H9 (cell line): ENCODE results near the gene MRPL14. TPM values are rescaled to one million over a fixed set of nuclear protein-coding genes. Genes with fewer than 3 reads are reported as not detected.

Source experiments
- DNase-seq: peaks from one replicate; pipeline ENCODE4 v3.0.0-alpha.2; 2017
- H2AFZ ChIP-seq: one replicate; pipeline ENCODE4 v1.6.1; 2013; ENCODE audit warnings: mild to moderate bottlenecking, low read length, control low read depth, moderate library complexity
- H2AK5ac ChIP-seq: 2 replicates; pipeline ENCODE4 v1.6.1; 2013; ENCODE audit warnings: low read length, control low read depth, mixed read lengths; ENCODE audit not compliant: insufficient read length
- H2BK120ac ChIP-seq: one replicate; pipeline ENCODE4 v1.6.1; 2013; ENCODE audit warnings: low read depth, mild to moderate bottlenecking, low read length, control low read depth, inconsistent platforms; ENCODE audit not compliant: poor library complexity, severe bottlenecking
- H2BK12ac ChIP-seq: 2 replicates; pipeline ENCODE4 v1.6.1; 2013; ENCODE audit warnings: low read length, control low read depth, mixed read lengths, low read depth; ENCODE audit not compliant: insufficient read length
- H2BK15ac ChIP-seq: 2 replicates; pipeline ENCODE4 v1.6.1; 2013; ENCODE audit warnings: low read depth, low read length, control low read depth
- H2BK20ac ChIP-seq: one replicate; pipeline ENCODE4 v1.6.1; 2013; ENCODE audit warnings: low read depth, mild to moderate bottlenecking, low read length, control low read depth, inconsistent platforms; ENCODE audit not compliant: poor library complexity, severe bottlenecking
- H2BK5ac ChIP-seq: 2 replicates; pipeline ENCODE4 v1.6.1; 2013; ENCODE audit warnings: low read length, control low read depth, mixed read lengths; ENCODE audit not compliant: insufficient read length
- H3K14ac ChIP-seq: 2 replicates; pipeline ENCODE4 v1.6.1; 2013; ENCODE audit warnings: low read length, control low read depth; ENCODE audit not compliant: insufficient read depth
- H3K18ac ChIP-seq: 2 replicates; pipeline ENCODE4 v1.6.1; 2013; ENCODE audit warnings: low read depth, mild to moderate bottlenecking, mixed read lengths, low read length, control low read depth; ENCODE audit not compliant: insufficient read length
- H3K23ac ChIP-seq: 2 replicates; pipeline ENCODE4 v1.6.1; 2013; ENCODE audit warnings: low read length, control low read depth, mixed read lengths, low read depth; ENCODE audit not compliant: insufficient read length
- H3K23me2 ChIP-seq: 2 replicates; pipeline ENCODE4 v1.6.1; 2013; ENCODE audit warnings: low read depth, mild to moderate bottlenecking, mixed read lengths, low read length, control low read depth; ENCODE audit not compliant: insufficient read length, poor library complexity, severe bottlenecking
- H3K27ac ChIP-seq: 2 replicates; pipeline ENCODE4 v1.5.1; 2013; ENCODE audit warnings: low read length, control low read depth, mixed read lengths, low read depth; ENCODE audit not compliant: insufficient read length
- H3K27me3 ChIP-seq: 2 replicates; pipeline ENCODE4 v1.6.1; 2013; ENCODE audit warnings: low read length, control low read depth, inconsistent platforms; ENCODE audit not compliant: insufficient read depth
- H3K4ac ChIP-seq: 2 replicates; pipeline ENCODE4 v1.6.1; 2013; ENCODE audit warnings: low read depth, mild to moderate bottlenecking, control low read depth, inconsistent platforms, low read length, moderate library complexity
- H3K4me1 ChIP-seq: 2 replicates; pipeline ENCODE4 v1.6.1; 2013; ENCODE audit warnings: low read length, control low read depth, inconsistent platforms; ENCODE audit not compliant: insufficient read depth
- H3K4me2 ChIP-seq: 2 replicates; pipeline ENCODE4 v1.6.1; 2013; ENCODE audit warnings: low read length, control low read depth, mixed read lengths; ENCODE audit not compliant: insufficient read length, insufficient read depth
- H3K56ac ChIP-seq: 2 replicates; pipeline ENCODE4 v1.6.1; 2013; ENCODE audit warnings: low read depth, mild to moderate bottlenecking, mixed read lengths, low read length, control low read depth; ENCODE audit not compliant: insufficient read length
- H3K79me1 ChIP-seq: 2 replicates; pipeline ENCODE4 v1.6.1; 2013; ENCODE audit warnings: low read depth, mild to moderate bottlenecking, moderate library complexity, low read length, control low read depth, inconsistent platforms; ENCODE audit not compliant: insufficient read depth, poor library complexity, severe bottlenecking
- H3K79me2 ChIP-seq: 2 replicates; pipeline ENCODE4 v1.6.1; 2013; ENCODE audit warnings: low read length, control low read depth, inconsistent platforms; ENCODE audit not compliant: insufficient read depth
- H3K9ac ChIP-seq: 2 replicates; pipeline ENCODE4 v1.6.1; 2013; ENCODE audit warnings: low read length, control low read depth, mixed read lengths; ENCODE audit not compliant: insufficient read length; ENCODE audit errors: extremely low read depth
- H3K9me3 ChIP-seq: one replicate; pipeline ENCODE4 v1.6.1; 2013; ENCODE audit warnings: low read depth, low read length, inconsistent platforms; ENCODE audit not compliant: control insufficient read depth
- H3T11ph ChIP-seq: one replicate; pipeline ENCODE4 v1.6.1; 2013; ENCODE audit warnings: mild to moderate bottlenecking, low read length, control low read depth, inconsistent platforms
- H4K20me1 ChIP-seq: one replicate; pipeline ENCODE4 v1.6.1; 2013; ENCODE audit not compliant: control insufficient read depth, insufficient read length, insufficient read depth
- H4K5ac ChIP-seq: 2 replicates; pipeline ENCODE4 v1.6.1; 2013; ENCODE audit warnings: low read depth, mild to moderate bottlenecking, mixed read lengths, low read length, control low read depth; ENCODE audit not compliant: insufficient read length
- H4K8ac ChIP-seq: replicated peaks from 2 replicates; pipeline ENCODE4 v1.6.1; 2013; ENCODE audit warnings: low read length, control low read depth, mixed read lengths, low read depth; ENCODE audit not compliant: insufficient read length
- H4K91ac ChIP-seq: 2 replicates; pipeline ENCODE4 v1.6.1; 2013; ENCODE audit warnings: low read depth, mild to moderate bottlenecking, moderate library complexity, mixed read lengths, low read length, control low read depth; ENCODE audit not compliant: insufficient read length
- H3K27ac Mint-ChIP-seq, 3 experiments: 2 replicates in 2 of 3; 3 replicates in 1 of 3; pipeline ENCODE4 v1.8.0; 2020 to 2021; ENCODE audit warnings: mixed read lengths in 3 of 3, mild to moderate bottlenecking in 1 of 3, moderate library complexity in 1 of 3
- H3K27me3 Mint-ChIP-seq: 2 replicates; pipeline ENCODE4 v1.8.0; 2021; ENCODE audit warnings: low read depth, mild to moderate bottlenecking, moderate library complexity, mixed read lengths
- H3K36me3 Mint-ChIP-seq, 3 experiments: 2 replicates in 2 of 3; 3 replicates in 1 of 3; pipeline ENCODE4 v1.8.0; 2020 to 2021; ENCODE audit warnings: low read depth in 3 of 3, mixed read lengths in 3 of 3; ENCODE audit not compliant: insufficient read depth in 1 of 3
- H3K4me1 Mint-ChIP-seq, 2 experiments: 2 replicates each; pipeline ENCODE4 v1.8.0; 2020; ENCODE audit warnings: mixed read lengths in 2 of 2
- H3K4me3 Mint-ChIP-seq, 2 experiments: 2 replicates in 1 of 2; 3 replicates in 1 of 2; pipeline ENCODE4 v1.8.0; 2020 to 2021; ENCODE audit warnings: mild to moderate bottlenecking in 2 of 2, mixed read lengths in 2 of 2, moderate library complexity in 1 of 2
- H3K9me3 Mint-ChIP-seq, 2 experiments: 2 replicates in 1 of 2; 3 replicates in 1 of 2; pipeline ENCODE4 v1.8.0; 2020; ENCODE audit warnings: mild to moderate bottlenecking in 2 of 2, mixed read lengths in 2 of 2, moderate library complexity in 1 of 2
- CTCF ChIP-seq: fragments of 200-600 bp; sonication (generic); conservative IDR thresholded peaks from 3 replicates; pipeline ENCODE4 v1.8.0; 2021; ENCODE audit warnings: antibody characterized with exemption, mild to moderate bottlenecking
- WGBS: extraction: QIAGEN DNeasy Blood & Tissue Kit; methylation state at CpG from one replicate; pipeline ENCODE4 v1.1.7; 2013; ENCODE audit warnings: missing lambda C conversion rate, low lambda C conversion rate, mixed read lengths; ENCODE audit not compliant: insufficient read length; ENCODE audit errors: extremely low coverage; 5-methylcytosine and 5-hydroxymethylcytosine counted together
- total RNA-seq: library from RNA; stranded (reverse); gene quantifications from 2 replicates; pipeline ENCODE4 v1.2.1, GENCODE V29; 2021

The MRPL14 gene
- total RNA-seq, 1 experiment from 2014 or later: 80.1 TPM

GRCh38 chr6:44072452-44072958 is 54.7 kb downstream of the MRPL14 start:
- Histone ChIP-seq H3K23ac (no peak overlapping the region), H4K91ac (no peak overlapping the region), H3K4me1 (peaks cover 8% of the 10 kb centered on the region; the same call in 1 of the 2 replicates), H3K27ac (no peak overlapping the region), H3K56ac (no peak overlapping the region), H3K23me2 (peaks cover 9% of the 10 kb centered on the region), H3K18ac (no peak overlapping the region), H3K4ac (no peak overlapping the region), H2AK5ac (no peak overlapping the region), H3T11ph (no peak overlapping the region), H3K27me3 (no peaks in the 10 kb centered on the region), H4K20me1 (no peaks in the 10 kb centered on the region), H2BK12ac (no peak overlapping the region), H3K9ac (no peak overlapping the region), H4K8ac (no peak overlapping the region), H3K79me2 (no peaks in the 10 kb centered on the region), H2BK120ac (no peak overlapping the region), H3K9me3 (no peaks in the 10 kb centered on the region), H2AFZ (no peak overlapping the region), H4K5ac (no peak overlapping the region), H3K79me1 (no peaks in the 10 kb centered on the region), H3K4me2 (peak overlapping the region; percentile 58), H2BK15ac (no peak overlapping the region), H2BK20ac (no peak overlapping the region), H2BK5ac (no peak overlapping the region), H3K14ac (no peak overlapping the region)
- peak overlapping the region; percentile 73 to 87 for H3K4me3 Mint-ChIP-seq
- no peaks in the 10 kb centered on the region; a peak in 1 of 5 replicates for H3K9me3 Mint-ChIP-seq
- DNase-seq: no peak
- H3K27me3 Mint-ChIP-seq: peaks cover 10% of the 10 kb centered on the region
- no CpG with 5 or more reads among the region's 4 CpGs for WGBS
- TF ChIP-seq CTCF: no peak
- no peaks in the 10 kb centered on the region for H3K36me3 Mint-ChIP-seq
- H3K4me1 Mint-ChIP-seq: peaks cover 44 to 55% of the 10 kb centered on the region in 2 experiments
- H3K27ac Mint-ChIP-seq: peak overlapping the region in 1 of 3 experiments; percentile 85; a peak in 2 of 7 replicates
